GM12864 (cell line): Measurements from ENCODE around the gene TRPM3.

ENCODE experiments used
- DNase-seq: peaks from one replicate; pipeline ENCODE4 v3.0.0-alpha.2; 2011; ENCODE audit warnings: low read depth
- H3K4me3 ChIP-seq: 2 replicates; pipeline ENCODE4 v1.5.1; 2011; ENCODE audit warnings: mild to moderate bottlenecking, low read depth, low read length, control low read depth
- CTCF ChIP-seq: IDR thresholded peaks from 2 replicates; pipeline ENCODE4 v1.5.1; 2011; ENCODE audit warnings: low read depth, mild to moderate bottlenecking, moderate library complexity, low read length, control low read depth, inconsistent platforms; ENCODE audit errors: missing control alignments

The TRPM3 gene

GRCh38 chr9:71048280-71048679, 73.1 kb downstream of the TRPM3 start:
- TF ChIP-seq CTCF = no peak
- no peak for DNase-seq
- H3K4me3 ChIP-seq = no peak overlapping the region

GRCh38 chr9:71042448-71042990, 78.9 kb downstream of the TRPM3 start:
- H3K4me3 ChIP-seq = no peak overlapping the region
- DNase-seq = no peak
- no peak for TF ChIP-seq CTCF

- no peak for DNase-seq
- H3K4me3 ChIP-seq = no peak overlapping the region
- no peak for TF ChIP-seq CTCF
Measured at GRCh38 chr9:71037521-71037920, 83.9 kb downstream of the TRPM3 start.

- no peak overlapping the region for H3K4me3 ChIP-seq
- no peak for TF ChIP-seq CTCF
- no peak for DNase-seq
Measured at GRCh38 chr9:71036501-71036900, 84.9 kb downstream of the TRPM3 start.

- no peak overlapping the region for H3K4me3 ChIP-seq
- no peak for TF ChIP-seq CTCF
- no peak for DNase-seq
Measured at GRCh38 chr9:71032779-71033178, 88.6 kb downstream of the TRPM3 start.

GRCh38 chr9:71025728-71026127, 95.7 kb downstream of the TRPM3 start:
- no peak for TF ChIP-seq CTCF
- no peak for DNase-seq
- no peak overlapping the region for H3K4me3 ChIP-seq

- no peak overlapping the region for H3K4me3 ChIP-seq
- DNase-seq = no peak
- TF ChIP-seq CTCF = no peak
Measured at GRCh38 chr9:71025201-71025600, 96.2 kb downstream of the TRPM3 start.
